ENCODE results near the gene SALL3.

GRCh38 chr18:79005653-79006052 is 26.0 kb downstream of the SALL3 start:
- TF ChIP-seq CTCF (IDR thresholded peaks at IDR 0.05; ENCODE audit: insufficient read depth, low read depth, low read length): no peak
- TF ChIP-seq EZH2 (IDR thresholded peaks at IDR 0.05; ENCODE audit: insufficient read depth, low read length): no peak

Measured in astrocyte (in vitro differentiated cells and primary cell).